Coronary artery (tissue), 2 donors: ENCODE results near the gene RAPGEF6.

Experiments used
- DNase-seq: peaks from one replicate; pipeline ENCODE4 v3.0.0-alpha.2; 2017; ENCODE audit warnings: low spot score
- H3K27ac ChIP-seq, 2 donors: fragments of 200-600 bp; sonication (generic); one replicate each; pipeline ENCODE4 v1.5.1; 2016 to 2019
- H3K4me3 ChIP-seq: fragments of 200-600 bp; sonication (generic); 2 replicates; pipeline ENCODE4 v1.5.1; 2016; ENCODE audit warnings: mild to moderate bottlenecking, moderate library complexity
- CTCF ChIP-seq: fragments of 200-600 bp; sonication (generic); IDR thresholded peaks from one replicate; pipeline ENCODE4 v1.5.1; 2019; ENCODE audit warnings: antibody characterized with exemption

RAPGEF6 gene

GRCh38 chr5:131541762-131542161, 93.3 kb downstream of the RAPGEF6 start:
- H3K27ac ChIP-seq = no peak overlapping the region
- DNase-seq = no peak
- H3K4me3 ChIP-seq = no peak overlapping the region
- TF ChIP-seq CTCF = no peak

- TF ChIP-seq CTCF = no peak
- Histone ChIP-seq H3K4me3 (no peak overlapping the region), H3K27ac (no peak overlapping the region)
- no peak for DNase-seq
Measured at GRCh38 chr5:131541071-131541470, 94.0 kb downstream of the RAPGEF6 start.

GRCh38 chr5:131539251-131539650, 95.8 kb downstream of the RAPGEF6 start:
- Histone ChIP-seq H3K27ac (no peak overlapping the region), H3K4me3 (no peak overlapping the region)
- TF ChIP-seq CTCF = no peak
- DNase-seq = no peak

GRCh38 chr5:131538177-131538593, 96.8 kb downstream of the RAPGEF6 start:
- no peak for DNase-seq
- TF ChIP-seq CTCF = no peak
- Histone ChIP-seq H3K4me3 (no peak overlapping the region), H3K27ac (no peak overlapping the region)

GRCh38 chr5:131536850-131537448, 98.1 kb downstream of the RAPGEF6 start:
- no peak overlapping the region for H3K4me3 ChIP-seq
- TF ChIP-seq CTCF = no peak
- no peak for DNase-seq
- H3K27ac ChIP-seq = no peak overlapping the region

GRCh38 chr5:131536211-131536826, 98.7 kb downstream of the RAPGEF6 start:
- no peak overlapping the region for H3K4me3 ChIP-seq
- H3K27ac ChIP-seq = no peak overlapping the region
- DNase-seq = no peak
- no peak for TF ChIP-seq CTCF

GRCh38 chr5:131534974-131535373, 100.1 kb downstream of the RAPGEF6 start:
- no peak overlapping the region for H3K4me3 ChIP-seq
- no peak for TF ChIP-seq CTCF
- no peak for DNase-seq
- H3K27ac ChIP-seq = no peak overlapping the region
